Mucosa of descending colon (tissue), 3 donors: ENCODE results near the gene ABCC8. TPM values are rescaled to one million over a fixed set of nuclear protein-coding genes. Genes with fewer than 3 reads are reported as not detected.

Source experiments
- ATAC-seq: fragments of 200-7000 bp; cut with Tn5 transposase; one replicate; pipeline ENCODE4 v1.9.1; 2020; ENCODE audit warnings: mild to moderate bottlenecking, moderate library complexity
- DNase-seq, 3 donors: peaks; one replicate each; pipeline ENCODE4 v3.0.0-alpha.2; 2020
- H3K36me3 ChIP-seq: fragments of 200-600 bp; one replicate; pipeline ENCODE4 v1.8.0; 2021; ENCODE audit warnings: low read depth, mild to moderate bottlenecking
- H3K4me1 ChIP-seq: fragments of 200-600 bp; one replicate; pipeline ENCODE4 v1.8.0; 2021; ENCODE audit warnings: low read depth, mild to moderate bottlenecking
- H3K4me3 ChIP-seq: fragments of 200-600 bp; one replicate; pipeline ENCODE4 v1.8.0; 2021; ENCODE audit warnings: mild to moderate bottlenecking
- H3K9me3 ChIP-seq: fragments of 200-600 bp; one replicate; pipeline ENCODE4 v1.8.0; 2021; ENCODE audit warnings: mild to moderate bottlenecking
- intact Hi-C, 2 donors: fragments of 100-400 bp; cut with DNase I in 1 of 2; cut with micrococcal nuclease in 1 of 2; formaldehyde crosslinking; loops; one replicate each; pipeline versions ENCODE4 v1.11.0 to v1.11.1; 2022; cut with DNase I, micrococcal nuclease
- total RNA-seq, 3 donors: library from RNA; stranded (reverse); fragmentation: NEBNext Ultra II Directional in 2 of 3; extraction: Animal tissue kit (Norgen Biotek cat#: 25700) in 2 of 3; gene quantifications; one replicate each; pipeline versions ENCODE4 v1.2.1 to v1.2.4, GENCODE V29; 2021 to 2023
- TF ChIP-seq, protein P1 (sequence below): fragments of 200-600 bp; IDR thresholded peaks from one replicate; pipeline ENCODE4 v1.8.0; 2022; ENCODE audit warnings: antibody characterized with exemption, mild to moderate bottlenecking
- donor health status: DM: no; HTN: no; CAD: no; lungs with moderate emphysema.
- donor health status: DM: no; HTN: no; CAD: no.
- donor health status: DM: no; HTN: yes; CAD: no.

The ABCC8 gene
- total RNA-seq, 3 donors from 2014 or later = 2.2 to 4.1 (median 3.3) TPM

- TF ChIP-seq, protein P1, sequence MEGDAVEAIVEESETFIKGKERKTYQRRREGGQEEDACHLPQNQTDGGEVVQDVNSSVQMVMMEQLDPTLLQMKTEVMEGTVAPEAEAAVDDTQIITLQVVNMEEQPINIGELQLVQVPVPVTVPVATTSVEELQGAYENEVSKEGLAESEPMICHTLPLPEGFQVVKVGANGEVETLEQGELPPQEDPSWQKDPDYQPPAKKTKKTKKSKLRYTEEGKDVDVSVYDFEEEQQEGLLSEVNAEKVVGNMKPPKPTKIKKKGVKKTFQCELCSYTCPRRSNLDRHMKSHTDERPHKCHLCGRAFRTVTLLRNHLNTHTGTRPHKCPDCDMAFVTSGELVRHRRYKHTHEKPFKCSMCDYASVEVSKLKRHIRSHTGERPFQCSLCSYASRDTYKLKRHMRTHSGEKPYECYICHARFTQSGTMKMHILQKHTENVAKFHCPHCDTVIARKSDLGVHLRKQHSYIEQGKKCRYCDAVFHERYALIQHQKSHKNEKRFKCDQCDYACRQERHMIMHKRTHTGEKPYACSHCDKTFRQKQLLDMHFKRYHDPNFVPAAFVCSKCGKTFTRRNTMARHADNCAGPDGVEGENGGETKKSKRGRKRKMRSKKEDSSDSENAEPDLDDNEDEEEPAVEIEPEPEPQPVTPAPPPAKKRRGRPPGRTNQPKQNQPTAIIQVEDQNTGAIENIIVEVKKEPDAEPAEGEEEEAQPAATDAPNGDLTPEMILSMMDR = no peak
- Histone ChIP-seq H3K4me1 (no peaks in the 10 kb centered on the region), H3K4me3 (no peak overlapping the region), H3K9me3 (peaks cover 36% of the 10 kb centered on the region), H3K36me3 (no peaks in the 10 kb centered on the region)
- intact Hi-C loops = no loop called here
- DNase-seq (no peak), ATAC-seq (no peak)
Measured at GRCh38 chr11:17375547-17375946, 101.1 kb downstream of the ABCC8 start.

DNA sequence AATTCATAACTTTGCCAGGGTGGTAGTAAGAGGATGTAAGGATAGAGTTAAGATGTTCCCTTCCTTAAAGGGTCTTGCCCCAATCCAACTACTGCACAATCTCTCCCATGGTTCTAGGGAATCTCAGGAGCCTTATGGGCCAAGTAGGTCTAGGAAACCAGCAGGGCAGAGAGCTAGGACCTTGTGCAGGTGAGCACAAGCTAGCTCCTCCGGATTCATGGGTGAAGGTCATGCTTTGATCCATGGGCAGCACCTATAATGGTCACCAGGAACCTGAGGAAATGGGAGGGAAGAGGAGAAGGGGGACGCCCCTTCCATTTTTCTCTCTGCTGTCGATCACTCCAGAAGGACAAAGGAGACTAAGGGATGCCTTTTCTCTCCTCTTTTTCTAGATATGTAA, 105.0 kb downstream of the ABCC8 start:
- TF ChIP-seq, protein P1 = no peak
- DNase-seq = no peak

DNA sequence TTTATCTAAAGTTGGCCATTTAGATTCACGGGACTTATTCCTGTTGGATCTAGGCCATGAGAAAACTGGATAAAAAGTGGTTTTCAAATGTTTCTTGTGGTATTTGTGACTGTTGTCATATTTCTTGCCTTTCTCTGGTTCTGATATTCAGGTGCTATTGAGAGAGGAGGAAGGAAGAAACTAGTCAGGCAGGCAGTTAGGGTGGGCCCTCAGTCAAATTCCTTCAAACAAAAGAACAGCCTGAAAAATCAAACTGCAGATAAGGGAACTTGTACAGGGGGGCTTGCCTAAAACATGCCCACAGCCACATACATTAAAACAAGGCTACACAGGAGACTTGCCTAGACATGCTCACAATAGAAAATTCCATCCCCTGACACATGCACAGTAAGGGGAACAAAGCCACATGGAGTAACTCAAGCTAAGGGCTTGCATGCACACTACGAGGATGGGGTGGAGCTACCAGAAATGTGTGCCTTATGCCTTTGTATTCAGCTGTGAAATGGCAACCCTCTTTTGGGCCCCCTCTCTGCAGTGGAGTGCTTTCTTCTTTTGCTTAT, 106.9 kb downstream of the ABCC8 start:
- TF ChIP-seq, protein P1 = no peak
- Histone ChIP-seq H3K4me1 (no peaks in the 10 kb centered on the region), H3K36me3 (peaks cover 14% of the 10 kb centered on the region), H3K4me3 (no peak overlapping the region), H3K9me3 (peaks cover 61% of the 10 kb centered on the region)
- ATAC-seq (no peak), DNase-seq (no peak)
- intact Hi-C loops = no loop called here

More for the DNA sequence above, 105.0 kb downstream of the ABCC8 start:
- Histone ChIP-seq H3K4me3 (no peak overlapping the region), H3K4me1 (no peaks in the 10 kb centered on the region), H3K9me3 (peaks cover 61% of the 10 kb centered on the region), H3K36me3 (peaks cover 14% of the 10 kb centered on the region)
- intact Hi-C loops = no loop called here
- ATAC-seq = no peak

- H3K4me3 ChIP-seq = no peak overlapping the region
- TF ChIP-seq, protein P1 = no peak
- intact Hi-C loops = no loop called here
- no peaks in the 10 kb centered on the region for H3K4me1 ChIP-seq
- H3K36me3 ChIP-seq = peaks cover 14% of the 10 kb centered on the region
- H3K9me3 ChIP-seq = peaks cover 58% of the 10 kb centered on the region
- DNase-seq = no peak
- ATAC-seq = no peak
Measured at GRCh38 chr11:17369094-17369493, 107.6 kb downstream of the ABCC8 start.

GRCh38 chr11:17368551-17368950, 108.1 kb downstream of the ABCC8 start:
- Histone ChIP-seq H3K4me3 (no peak overlapping the region), H3K36me3 (peaks cover 14% of the 10 kb centered on the region), H3K9me3 (peaks cover 53% of the 10 kb centered on the region), H3K4me1 (no peaks in the 10 kb centered on the region)
- DNase-seq (no peak), ATAC-seq (no peak)
- TF ChIP-seq, protein P1 = no peak
- intact Hi-C loops = no loop called here

DNA sequence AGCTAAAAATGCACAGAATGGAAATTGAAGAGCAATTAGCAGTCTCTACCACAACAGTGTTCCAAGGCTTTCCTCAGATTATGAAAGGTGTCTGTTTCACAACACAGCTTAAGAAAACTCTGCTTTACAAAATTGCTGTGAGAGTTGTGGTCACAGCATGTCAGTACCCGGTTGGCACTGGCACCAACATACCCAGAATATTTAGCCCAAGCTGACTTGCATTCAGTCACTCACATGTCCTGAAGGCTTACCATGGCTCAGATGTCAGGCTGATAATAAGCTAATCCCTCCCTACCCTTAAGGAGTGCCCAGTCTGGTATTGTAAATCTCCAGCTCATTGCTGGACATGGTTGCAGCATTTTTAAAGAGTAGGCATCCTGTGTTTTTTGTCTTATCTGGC, 110.2 kb downstream of the ABCC8 start:
- ATAC-seq (no peak), DNase-seq (no peak)
- TF ChIP-seq, protein P1 = no peak
- Histone ChIP-seq H3K36me3 (peaks cover 14% of the 10 kb centered on the region), H3K9me3 (peaks cover 35% of the 10 kb centered on the region), H3K4me1 (no peaks in the 10 kb centered on the region), H3K4me3 (no peak overlapping the region)
- intact Hi-C loops = no loop called here
